Subcutaneous adipose tissue (tissue), 4 donors: Measurements from ENCODE around the gene CEP41. TPM values are rescaled to one million over a fixed set of nuclear protein-coding genes. Genes with fewer than 3 reads are reported as not detected.

Experiments
- total RNA-seq, 4 donors: library from RNA; depleted of rRNA; stranded (reverse); fragments of >200 nt; gene quantifications; one replicate each; pipeline ENCODE4 v1.1.0, GENCODE V29; 2016
- TF ChIP-seq, protein P1 (sequence below): fragments of 450-650 bp; IDR thresholded peaks from one replicate; pipeline ENCODE4 v1.5.1; 2016; ENCODE audit warnings: low read depth, mild to moderate bottlenecking, control low read depth, antibody characterized with exemption, moderate library complexity

The CEP41 gene
- total RNA-seq, 4 donors from 2014 or later: 3.2 to 6.0 (median 3.9) TPM

DNA sequence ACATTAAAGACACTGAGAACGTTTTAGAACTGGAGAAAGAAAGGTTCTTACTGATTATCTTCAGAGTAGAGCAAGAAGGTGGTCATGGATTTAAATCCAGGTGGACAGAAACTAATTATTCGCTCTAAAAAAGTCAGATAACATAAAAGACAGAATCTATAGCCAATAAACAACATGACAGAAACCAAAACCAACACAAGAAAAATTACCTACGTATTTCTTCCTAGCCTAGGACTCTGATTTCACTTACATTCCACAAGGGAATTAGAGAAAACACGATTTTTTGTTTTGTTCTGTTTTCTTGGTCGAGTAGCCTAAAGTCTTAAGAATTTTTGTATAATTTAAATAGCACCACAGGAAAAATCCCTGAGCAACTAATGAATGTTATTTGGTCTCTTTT is 45.4 kb downstream of the CEP41 start:
- TF ChIP-seq, protein P1, sequence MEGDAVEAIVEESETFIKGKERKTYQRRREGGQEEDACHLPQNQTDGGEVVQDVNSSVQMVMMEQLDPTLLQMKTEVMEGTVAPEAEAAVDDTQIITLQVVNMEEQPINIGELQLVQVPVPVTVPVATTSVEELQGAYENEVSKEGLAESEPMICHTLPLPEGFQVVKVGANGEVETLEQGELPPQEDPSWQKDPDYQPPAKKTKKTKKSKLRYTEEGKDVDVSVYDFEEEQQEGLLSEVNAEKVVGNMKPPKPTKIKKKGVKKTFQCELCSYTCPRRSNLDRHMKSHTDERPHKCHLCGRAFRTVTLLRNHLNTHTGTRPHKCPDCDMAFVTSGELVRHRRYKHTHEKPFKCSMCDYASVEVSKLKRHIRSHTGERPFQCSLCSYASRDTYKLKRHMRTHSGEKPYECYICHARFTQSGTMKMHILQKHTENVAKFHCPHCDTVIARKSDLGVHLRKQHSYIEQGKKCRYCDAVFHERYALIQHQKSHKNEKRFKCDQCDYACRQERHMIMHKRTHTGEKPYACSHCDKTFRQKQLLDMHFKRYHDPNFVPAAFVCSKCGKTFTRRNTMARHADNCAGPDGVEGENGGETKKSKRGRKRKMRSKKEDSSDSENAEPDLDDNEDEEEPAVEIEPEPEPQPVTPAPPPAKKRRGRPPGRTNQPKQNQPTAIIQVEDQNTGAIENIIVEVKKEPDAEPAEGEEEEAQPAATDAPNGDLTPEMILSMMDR: no peak

- TF ChIP-seq, protein P1: no peak
These were observed 46.2 kb downstream of the CEP41 start for GRCh38 chr7:130394421-130395195.

- TF ChIP-seq, protein P1: no peak
These were observed 46.9 kb downstream of the CEP41 start for GRCh38 chr7:130393841-130394411.

DNA sequence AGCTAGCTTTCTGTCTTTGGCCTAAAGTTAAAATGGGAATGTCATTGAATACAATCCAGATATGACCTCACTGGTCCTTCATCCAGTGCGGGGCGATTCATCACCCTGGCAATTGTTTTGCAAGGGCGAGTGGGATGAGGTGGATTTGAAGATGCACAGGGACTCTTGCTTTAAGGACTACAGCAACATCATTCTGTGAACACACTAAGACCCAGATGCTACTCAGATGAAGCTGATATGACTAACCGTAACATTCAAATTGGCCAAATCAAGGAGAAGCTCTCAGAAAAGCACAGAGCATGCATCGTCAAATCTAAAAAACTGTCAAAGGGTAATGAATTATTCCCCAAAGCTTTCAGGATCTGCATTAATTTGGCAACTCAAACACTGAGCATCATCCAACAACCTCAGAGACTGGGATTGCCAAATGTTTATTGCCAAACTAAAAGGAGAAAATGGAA is 47.7 kb downstream of the CEP41 start:
- TF ChIP-seq, protein P1: no peak

- TF ChIP-seq, protein P1: no peak
These were observed 50.3 kb downstream of the CEP41 start for GRCh38 chr7:130390486-130390885.

DNA sequence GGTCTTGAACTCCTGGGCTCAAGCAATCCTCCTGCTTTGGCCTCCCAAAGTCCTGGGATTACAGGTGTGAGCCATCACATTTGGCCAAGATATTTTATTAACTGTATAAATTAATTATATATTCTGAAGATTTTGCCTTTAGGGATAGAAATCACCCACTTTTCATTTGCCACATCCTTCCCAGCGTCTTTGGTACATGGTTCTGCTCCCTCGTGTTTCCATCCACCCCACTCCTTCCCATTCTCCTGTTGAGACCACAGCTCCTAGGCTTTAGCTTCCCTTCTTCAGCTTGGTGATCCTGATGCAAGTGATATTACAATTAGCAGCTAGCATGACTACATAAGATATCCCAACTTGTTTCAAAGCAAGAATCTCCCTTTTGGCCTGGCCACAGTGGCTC is 52.1 kb downstream of the CEP41 start:
- TF ChIP-seq, protein P1: no peak

DNA sequence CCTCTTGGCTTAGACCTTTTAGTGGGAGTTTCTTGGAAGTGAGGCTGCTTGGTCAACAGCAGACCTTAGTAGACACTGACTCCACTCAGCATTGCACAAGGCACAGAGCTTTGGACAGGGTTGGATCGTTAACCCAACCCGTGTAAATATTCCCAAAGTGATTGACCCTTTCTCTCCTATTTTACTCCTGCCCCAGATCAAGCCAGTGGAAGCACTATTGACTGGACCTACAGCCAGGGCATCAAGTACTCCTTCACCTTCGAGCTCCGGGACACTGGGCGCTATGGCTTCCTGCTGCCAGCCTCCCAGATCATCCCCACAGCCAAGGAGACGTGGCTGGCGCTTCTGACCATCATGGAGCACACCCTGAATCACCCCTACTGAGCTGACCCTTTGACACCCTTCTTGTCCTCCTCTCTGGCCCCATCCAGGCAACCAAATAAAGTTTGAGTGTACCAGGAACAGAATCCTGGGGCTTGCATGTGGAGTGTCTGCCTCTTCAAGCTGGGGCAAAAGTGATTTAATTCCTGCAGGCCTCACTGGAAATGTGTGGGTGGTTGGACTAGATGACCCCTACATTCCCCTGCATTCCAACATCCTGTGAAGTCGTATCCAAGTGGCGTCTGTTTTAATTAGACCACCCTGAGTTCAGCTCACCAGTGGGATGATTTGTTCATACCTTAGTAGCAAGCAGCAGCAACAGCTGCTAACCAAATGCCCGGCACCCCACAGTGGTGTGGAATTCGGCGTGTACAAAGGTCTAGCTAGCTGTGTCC is 53.0 kb downstream of the CEP41 start:
- TF ChIP-seq, protein P1: no peak
